Gastroesophageal sphincter (tissue), 3 donors: ENCODE results near the gene HAT1.
"Not testable (repeated sequence)": the region's sequence is repeated elsewhere in the genome, so short reads cannot be mapped to it uniquely, and the experiment has no call there.

ENCODE experiments used
- CTCF ChIP-seq, 4 experiments: fragments of 200-600 bp in 2 of 4; fragments of 450-650 bp in 2 of 4; sonication (generic) in 1 of 4; IDR thresholded peaks; one replicate each; pipeline ENCODE4 v1.5.1; 2017 to 2019; ENCODE audit warnings: antibody characterized with exemption in 4 of 4, mild to moderate bottlenecking in 2 of 4, moderate library complexity in 2 of 4
- POLR2AphosphoS5 ChIP-seq: sonication (generic); formaldehyde crosslinking; IDR thresholded peaks from one replicate; pipeline ENCODE4 v1.6.1; 2017; ENCODE audit warnings: antibody characterized with exemption

- TF ChIP-seq POLR2AphosphoS5; CTCF (IDR thresholded peaks at IDR 0.05): not testable (repeated sequence)
Observed at GRCh38 chr2:171983924-171984323, 61.7 kb downstream of the HAT1 start.
